PC-3 (cell line): ENCODE measurements around the gene FBXO31. TPM values are rescaled to one million over a fixed set of nuclear protein-coding genes. Genes with fewer than 3 reads are reported as not detected.

ENCODE experiments used
- ATAC-seq: fragments of 200-7000 bp; cut with Tn5 transposase; 2 replicates; pipeline ENCODE4 v1.9.1; 2020; ENCODE audit warnings: mild to moderate bottlenecking, moderate library complexity
- BruUV-seq: library from RNA; stranded (reverse); fragments of 400-500 nt; replicated peaks from 2 replicates; lab custom pipeline; 2021; lab: Mats Ljungman, UMichigan
- CTCF ChIA-PET: fragments of 300-600 bp; sonication (Branson Sonifier 250); formaldehyde crosslinking; loops from one replicate; lab custom pipeline; 2022; ENCODE audit warnings: antibody characterized with exemption; lab: Charles Lee
- POLR2A ChIA-PET: fragments of 300-600 bp; sonication (Branson Sonifier 250); formaldehyde crosslinking; loops from one replicate; lab custom pipeline; 2022; ENCODE audit warnings: antibody characterized with exemption; ENCODE audit not compliant: unreplicated experiment; lab: Charles Lee
- DNase-seq: peaks from one replicate; pipeline ENCODE4 v3.0.0-alpha.2; 2015
- H2AFZ ChIP-seq: fragments of 300-600 bp; sonication (generic); 2 replicates; pipeline ENCODE4 v1.6.0; 2016; ENCODE audit warnings: antibody characterized with exemption, low read length
- H3F3A ChIP-seq: fragments of 300-600 bp; sonication (generic); one replicate; pipeline ENCODE4 v1.6.0; 2017; ENCODE audit warnings: antibody characterized with exemption, low read length, control low read depth, mild to moderate bottlenecking; ENCODE audit not compliant: unreplicated experiment
- H3K27ac ChIP-seq: fragments of 300-600 bp; sonication (generic); 2 replicates; pipeline ENCODE4 v1.5.1; 2016; ENCODE audit warnings: mild to moderate bottlenecking, low read length
- H3K27me3 ChIP-seq: fragments of 300-600 bp; sonication (generic); 2 replicates; pipeline ENCODE4 v1.6.1; 2016; ENCODE audit warnings: low read length, mixed read lengths
- H3K36me3 ChIP-seq: fragments of 300-600 bp; sonication (generic); 2 replicates; pipeline ENCODE4 v1.6.1; 2016; ENCODE audit warnings: low read depth, mixed run types, low read length, mixed read lengths
- H3K4me1 ChIP-seq: fragments of 300-600 bp; sonication (generic); 2 replicates; pipeline ENCODE4 v1.5.1; 2016; ENCODE audit warnings: low read length; ENCODE audit not compliant: insufficient read depth
- H3K4me2 ChIP-seq: fragments of 300-600 bp; sonication (generic); 2 replicates; pipeline ENCODE4 v1.6.0; 2016; ENCODE audit warnings: low read length
- H3K4me3 ChIP-seq: fragments of 300-600 bp; sonication (generic); 2 replicates; pipeline ENCODE4 v1.5.1; 2016; ENCODE audit warnings: mild to moderate bottlenecking, low read length, mixed read lengths
- H3K79me2 ChIP-seq: fragments of 300-600 bp; sonication (generic); 2 replicates; pipeline ENCODE4 v1.6.1; 2017; ENCODE audit warnings: low read length, mixed read lengths
- H3K9ac ChIP-seq: fragments of 300-600 bp; sonication (generic); 2 replicates; pipeline ENCODE4 v1.6.0; 2016; ENCODE audit warnings: mild to moderate bottlenecking, low read length
- H3K9me2 ChIP-seq: fragments of 300-600 bp; sonication (generic); replicated peaks from 2 replicates; pipeline ENCODE4 v1.6.1; 2016; ENCODE audit warnings: mixed run types, low read length, mixed read lengths
- H3K9me3 ChIP-seq: fragments of 300-600 bp; sonication (generic); 2 replicates; pipeline ENCODE4 v1.6.1; 2016; ENCODE audit warnings: low read length, mixed read lengths
- H4K20me1 ChIP-seq: fragments of 300-600 bp; sonication (generic); 2 replicates; pipeline ENCODE4 v1.6.1; 2016; ENCODE audit warnings: low read length, mixed read lengths
- EZH2 ChIP-seq: fragments of 300-600 bp; sonication (generic); IDR thresholded peaks from one replicate; pipeline ENCODE4 v1.6.1; 2017; ENCODE audit warnings: antibody characterized with exemption, mild to moderate bottlenecking, low read length; ENCODE audit not compliant: unreplicated experiment
- EZH2phosphoT487 ChIP-seq: fragments of 300-600 bp; sonication (generic); IDR thresholded peaks from 2 replicates; pipeline ENCODE4 v1.6.1; 2018; ENCODE audit warnings: mild to moderate bottlenecking, antibody characterized with exemption, low read length, borderline replicate concordance
- intact Hi-C: fragments of 100-400 bp; cut with micrococcal nuclease; formaldehyde crosslinking; loops from 2 replicates; pipeline ENCODE4 v1.9.0; 2023
- total RNA-seq: library from RNA; depleted of rRNA; stranded (reverse); fragments of >200 nt; gene quantifications from 2 replicates; pipeline ENCODE4 v1.2.3, GENCODE V29; 2014
- TF ChIP-seq, protein P1 (sequence below): fragments of 300-600 bp; sonication (generic); conservative IDR thresholded peaks from 2 replicates; pipeline ENCODE4 v1.5.1; 2017; ENCODE audit warnings: antibody characterized with exemption, low read depth, mild to moderate bottlenecking, low read length

The FBXO31 gene
- total RNA-seq, 1 experiment from 2014 or later = 14.8 TPM

- no peaks in the 10 kb centered on the region for H3K36me3 ChIP-seq
- POLR2A ChIA-PET = interaction anchor here (0.6 kb wide), 1 partner anchor 363 kb away, joined by 4 read pairs; no protein-coding TSS in a partner anchor
- peaks cover 18% of the 10 kb centered on the region; the same call in 1 of the 2 replicates for H4K20me1 ChIP-seq
Observed at GRCh38 chr16:87395181-87395842, 11.7 kb upstream of the FBXO31 start.

GRCh38 chr16:87393680-87394055 is 10.1 kb upstream of the FBXO31 start:
- H3K4me2 ChIP-seq = peak overlapping the region; percentile 96
- CTCF ChIA-PET = no interaction called here
- no peak for TF ChIP-seq EZH2phosphoT487
- DNase-seq (no peak), ATAC-seq (no peak)
- no peaks in the 10 kb centered on the region for H3K9me3 ChIP-seq
- no peak overlapping the region for H2AFZ ChIP-seq
- H3K4me3 ChIP-seq = peak overlapping the region; percentile 96
- H3K27me3 ChIP-seq = no peaks in the 10 kb centered on the region
- no peaks in the 10 kb centered on the region for H3K36me3 ChIP-seq
- H4K20me1 ChIP-seq = peaks cover 18% of the 10 kb centered on the region; the same call in 1 of the 2 replicates
- H3K4me1 ChIP-seq = peaks cover 22% of the 10 kb centered on the region
- POLR2A ChIA-PET = no interaction called here
- H3K27ac ChIP-seq = no peak overlapping the region; the same call in 1 of the 2 replicates
- H3F3A ChIP-seq = no peaks in the 10 kb centered on the region
- intact Hi-C loops = loop anchor here (5.0 kb wide), 1 partner anchor 76 kb away; the partner anchor contains the start of gene C16orf95
- H3K79me2 ChIP-seq = peaks cover 58% of the 10 kb centered on the region
- H3K9me2 ChIP-seq = no peaks in the 10 kb centered on the region
- no TSS peak for BruUV-seq
- peak overlapping the region; percentile 71; the same call in 1 of the 2 replicates for H3K9ac ChIP-seq

More at GRCh38 chr16:87395181-87395842, 11.7 kb upstream of the FBXO31 start:
- Histone ChIP-seq H3K9me3 (no peaks in the 10 kb centered on the region), H3K9ac (no peak overlapping the region), H3K79me2 (peaks cover 59% of the 10 kb centered on the region), H3F3A (no peaks in the 10 kb centered on the region), H2AFZ (no peak overlapping the region), H3K4me3 (no peak overlapping the region), H3K4me1 (peaks cover 15% of the 10 kb centered on the region), H3K27me3 (no peaks in the 10 kb centered on the region), H3K4me2 (no peak overlapping the region), H3K27ac (no peak overlapping the region), H3K9me2 (no peaks in the 10 kb centered on the region)
- no peak for DNase-seq
- BruUV-seq = no TSS peak
- TF ChIP-seq EZH2phosphoT487 = no peak
- TF ChIP-seq EZH2 = no peak
- TF ChIP-seq, protein P1, sequence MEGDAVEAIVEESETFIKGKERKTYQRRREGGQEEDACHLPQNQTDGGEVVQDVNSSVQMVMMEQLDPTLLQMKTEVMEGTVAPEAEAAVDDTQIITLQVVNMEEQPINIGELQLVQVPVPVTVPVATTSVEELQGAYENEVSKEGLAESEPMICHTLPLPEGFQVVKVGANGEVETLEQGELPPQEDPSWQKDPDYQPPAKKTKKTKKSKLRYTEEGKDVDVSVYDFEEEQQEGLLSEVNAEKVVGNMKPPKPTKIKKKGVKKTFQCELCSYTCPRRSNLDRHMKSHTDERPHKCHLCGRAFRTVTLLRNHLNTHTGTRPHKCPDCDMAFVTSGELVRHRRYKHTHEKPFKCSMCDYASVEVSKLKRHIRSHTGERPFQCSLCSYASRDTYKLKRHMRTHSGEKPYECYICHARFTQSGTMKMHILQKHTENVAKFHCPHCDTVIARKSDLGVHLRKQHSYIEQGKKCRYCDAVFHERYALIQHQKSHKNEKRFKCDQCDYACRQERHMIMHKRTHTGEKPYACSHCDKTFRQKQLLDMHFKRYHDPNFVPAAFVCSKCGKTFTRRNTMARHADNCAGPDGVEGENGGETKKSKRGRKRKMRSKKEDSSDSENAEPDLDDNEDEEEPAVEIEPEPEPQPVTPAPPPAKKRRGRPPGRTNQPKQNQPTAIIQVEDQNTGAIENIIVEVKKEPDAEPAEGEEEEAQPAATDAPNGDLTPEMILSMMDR = no peak
- intact Hi-C loops = no loop called here
- ATAC-seq = no peak
- CTCF ChIA-PET = no interaction called here

- Histone ChIP-seq H4K20me1 (peaks cover 18% of the 10 kb centered on the region; the same call in 1 of the 2 replicates), H3K4me2 (peak overlapping the region; percentile 96), H3K27ac (no peak overlapping the region; the same call in 1 of the 2 replicates), H3K9me2 (no peaks in the 10 kb centered on the region), H3K9ac (peak overlapping the region; percentile 71), H3K9me3 (no peaks in the 10 kb centered on the region), H3K79me2 (peaks cover 52% of the 10 kb centered on the region), H3K36me3 (no peaks in the 10 kb centered on the region), H3K4me3 (peak overlapping the region; percentile 96), H2AFZ (no peak overlapping the region), H3K27me3 (no peaks in the 10 kb centered on the region), H3K4me1 (peaks cover 24% of the 10 kb centered on the region), H3F3A (no peaks in the 10 kb centered on the region)
- CTCF ChIA-PET = no interaction called here
- ATAC-seq (peak; percentile 5), DNase-seq (peak; percentile 36)
- TF ChIP-seq EZH2phosphoT487 = no peak
- TF ChIP-seq, protein P1 = peak; percentile 31; the same call in 1 of the 2 replicates
- TF ChIP-seq EZH2 = no peak
- intact Hi-C loops = loop anchor here (5.0 kb wide), 1 partner anchor 76 kb away; the partner anchor contains the start of gene C16orf95
- TSS peak; percentile 58 for BruUV-seq
- POLR2A ChIA-PET = no interaction called here
Observed at GRCh38 chr16:87392821-87393679, 9.5 kb upstream of the FBXO31 start.
